ENCODE results near the gene PBX1.
"Not testable (repeated sequence)": the region's sequence is repeated elsewhere in the genome, so short reads cannot be mapped to it uniquely, and the experiment has no call there.

PBX1 gene

DNA sequence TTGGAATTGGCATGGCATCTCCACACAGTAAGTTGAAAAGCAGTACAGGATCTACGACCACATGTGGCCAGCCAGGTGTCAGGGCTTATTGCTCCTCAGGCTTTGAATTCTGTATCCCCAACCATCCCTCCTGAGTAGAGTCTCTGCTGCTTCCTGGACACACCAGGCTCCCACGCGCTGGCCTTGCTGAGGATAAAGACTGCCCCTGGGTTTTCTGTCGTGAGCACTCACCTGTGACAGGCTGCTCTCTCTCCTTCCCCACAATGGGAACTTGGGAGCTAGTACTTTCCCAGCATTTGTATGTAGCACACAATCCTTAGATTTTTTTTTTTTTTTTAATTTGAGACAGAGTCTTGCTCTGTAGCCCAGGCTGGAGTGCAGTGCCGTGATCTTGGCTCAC, 33.6 kb downstream of the PBX1 start:
- DNase-seq: no peak

DNA sequence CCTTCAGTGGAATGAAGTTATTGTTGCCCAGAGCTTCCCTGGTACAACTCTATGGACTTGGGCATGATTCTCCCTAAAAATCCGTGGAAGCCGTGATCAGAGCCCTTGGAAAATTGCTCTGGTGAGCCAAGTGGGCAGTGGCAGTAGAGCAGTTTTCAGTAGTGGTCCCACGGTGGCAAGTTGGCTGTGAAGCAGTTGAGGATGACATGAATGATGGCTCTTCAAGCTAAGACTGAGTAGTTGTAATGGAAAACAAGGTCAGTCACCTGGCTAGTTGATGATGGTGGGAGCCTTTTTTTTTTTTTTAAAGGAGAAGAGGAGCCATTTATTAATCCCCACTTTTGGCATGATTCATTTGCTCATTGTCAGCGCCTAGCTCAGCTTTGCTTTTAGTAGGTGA, 36.2 kb downstream of the PBX1 start:
- no peak for DNase-seq

DNA sequence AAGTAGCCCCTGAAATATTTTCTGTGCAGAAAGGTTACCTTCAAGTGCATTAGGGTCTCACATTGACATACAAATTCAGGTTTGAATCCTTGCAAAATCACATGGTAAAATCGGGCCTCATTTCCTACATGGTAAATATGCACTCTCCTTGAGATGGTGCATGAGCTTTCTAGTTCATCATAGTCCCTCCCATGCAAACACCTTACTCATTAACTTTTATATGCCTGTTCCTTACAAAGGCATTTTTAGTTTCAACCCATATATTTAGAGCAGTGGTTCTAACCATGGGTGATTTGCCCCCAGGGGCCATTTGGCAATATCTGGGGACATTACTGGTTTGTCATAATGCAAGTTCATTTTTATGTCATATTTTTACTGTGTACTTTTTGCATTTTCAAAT, 37.2 kb downstream of the PBX1 start:
- DNase-seq: no peak

DNA sequence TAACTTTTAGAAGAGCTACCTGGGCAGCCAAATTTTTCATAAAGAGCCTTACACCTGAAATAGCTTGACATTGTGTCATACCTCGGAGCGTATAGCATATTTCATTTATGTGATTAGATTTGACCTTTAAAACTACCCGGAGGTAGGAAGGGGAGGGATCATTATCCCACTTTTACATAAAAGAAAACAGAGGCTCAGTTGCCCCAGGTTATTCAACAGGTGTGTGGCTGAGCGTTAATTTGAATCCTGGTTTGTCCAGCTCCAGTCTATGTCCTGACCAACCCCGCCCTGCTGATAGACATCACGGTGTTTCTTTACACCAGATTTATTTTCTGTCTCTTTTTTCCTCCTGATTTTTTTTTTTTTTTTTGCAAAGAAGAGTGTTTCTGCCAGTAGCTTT, 39.7 kb downstream of the PBX1 start:
- DNase-seq: no peak

DNA sequence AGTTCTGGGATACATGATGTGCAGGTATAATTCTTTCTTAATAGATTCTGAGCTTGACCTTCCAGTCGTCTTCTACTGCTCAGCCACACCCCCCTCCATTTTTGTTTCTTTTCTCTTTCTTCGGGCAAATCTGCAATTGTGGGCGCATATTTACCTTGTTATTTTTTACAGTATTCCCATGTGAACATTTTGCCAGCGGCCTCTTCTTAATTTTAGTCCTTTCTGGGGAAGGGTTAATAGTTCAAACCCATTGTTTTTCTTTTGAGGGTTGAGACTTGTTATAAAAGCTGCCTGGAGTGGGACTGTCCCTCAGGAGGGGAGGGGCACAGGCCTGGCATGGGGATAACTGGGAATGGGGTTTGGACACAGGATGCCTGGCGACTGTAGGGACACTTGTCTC, 40.3 kb downstream of the PBX1 start:
- DNase-seq: no peak

DNA sequence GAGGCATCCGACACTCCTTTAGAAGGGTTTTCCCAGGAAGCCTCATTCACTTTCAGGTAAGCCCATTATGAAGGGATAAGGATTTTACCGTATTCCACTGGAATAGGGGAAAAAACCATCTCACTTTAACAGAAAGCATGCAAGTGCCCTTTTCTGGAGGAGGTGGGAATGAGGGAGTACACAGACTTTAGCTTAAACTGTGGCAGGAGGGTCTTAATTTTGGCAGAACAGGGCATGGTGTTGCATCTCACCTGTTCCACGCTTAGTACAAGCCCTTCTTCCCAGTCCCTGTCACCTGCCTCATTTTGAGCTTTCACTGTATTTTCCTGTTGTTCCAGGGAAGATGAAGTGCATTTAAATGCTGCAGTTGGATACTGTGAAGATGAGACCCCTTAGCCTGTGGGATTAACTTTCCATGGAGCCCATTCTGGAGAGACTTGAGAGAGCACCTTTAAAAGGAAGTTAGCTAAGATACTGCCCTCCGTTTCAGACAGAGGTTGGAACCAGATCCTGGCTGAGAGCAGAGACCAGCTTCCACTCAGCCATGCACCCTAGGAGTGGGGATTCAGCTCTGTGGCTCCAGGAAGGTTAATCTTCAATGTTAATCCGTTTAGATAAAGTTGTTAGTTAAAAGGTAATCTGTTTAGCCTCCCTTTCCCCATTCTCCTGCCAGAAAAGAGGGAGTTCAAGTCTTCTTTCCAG, 42.6 kb downstream of the PBX1 start:
- DNase-seq: no peak

DNA sequence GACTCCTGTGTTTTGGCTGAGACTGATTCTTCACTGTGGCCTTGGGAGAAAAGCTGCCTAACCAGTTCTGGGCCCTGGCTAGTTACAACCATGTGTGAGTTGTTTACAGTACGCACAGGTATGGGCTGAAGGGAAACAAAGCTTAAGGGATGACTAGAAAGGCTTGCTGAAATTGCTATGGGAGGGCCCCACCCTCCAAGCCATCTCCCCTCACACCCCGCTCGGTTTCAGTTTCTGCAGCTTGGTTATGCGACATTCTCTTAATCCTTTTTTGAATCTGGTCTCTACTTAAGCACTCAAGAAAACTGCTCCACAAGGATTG, 43.1 kb downstream of the PBX1 start:
- DNase-seq: no peak

DNA sequence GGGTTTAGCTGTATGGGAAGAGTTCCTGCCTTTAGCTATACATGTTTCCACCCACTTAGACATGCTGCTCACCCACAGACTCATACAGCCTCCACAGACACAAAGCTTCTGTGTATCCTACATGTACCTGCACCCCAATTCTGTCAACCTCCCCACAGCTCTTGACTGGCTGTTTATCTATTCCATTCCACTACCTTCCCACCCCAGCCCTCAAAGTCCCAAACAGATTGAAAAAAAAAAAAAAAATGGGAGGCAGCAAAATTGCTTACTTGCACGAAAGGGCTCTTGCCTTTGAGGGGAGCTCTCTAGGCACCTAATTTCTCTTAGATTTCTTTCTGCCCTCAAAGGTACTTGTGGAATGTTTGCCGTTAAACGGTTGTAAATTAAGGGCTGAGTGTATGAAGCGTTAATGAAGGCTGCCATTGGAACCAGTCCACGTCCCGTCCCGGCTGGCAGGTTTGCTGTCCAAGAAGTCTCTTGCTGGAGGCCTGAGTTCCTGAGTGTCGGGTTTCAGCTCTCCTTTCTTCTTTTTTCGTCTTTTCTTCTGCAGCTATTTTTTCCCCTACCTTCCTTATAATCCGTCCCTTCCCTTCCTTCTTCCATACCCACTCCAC, 43.6 kb downstream of the PBX1 start:
- no peak for DNase-seq

DNA sequence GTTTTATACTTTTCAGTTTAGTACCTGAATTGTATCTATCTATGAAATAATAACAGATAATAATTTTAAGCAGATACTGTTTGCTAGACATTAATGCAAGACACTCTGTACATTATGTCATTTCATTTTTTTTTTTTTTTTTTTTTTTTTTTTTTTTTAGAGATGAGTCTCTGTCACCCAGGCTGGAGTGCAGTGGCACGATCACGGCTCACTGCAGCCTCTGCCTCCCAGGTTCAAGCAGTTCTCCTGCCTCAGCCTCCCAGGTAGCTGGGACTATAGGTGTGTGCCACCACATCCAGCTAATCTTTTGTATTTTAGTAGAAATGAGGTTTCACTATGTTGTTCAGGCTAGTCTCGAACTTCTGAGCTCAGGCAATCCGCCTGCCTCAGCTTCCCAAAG, 44.8 kb downstream of the PBX1 start:
- DNase-seq: not testable (repeated sequence)

DNA sequence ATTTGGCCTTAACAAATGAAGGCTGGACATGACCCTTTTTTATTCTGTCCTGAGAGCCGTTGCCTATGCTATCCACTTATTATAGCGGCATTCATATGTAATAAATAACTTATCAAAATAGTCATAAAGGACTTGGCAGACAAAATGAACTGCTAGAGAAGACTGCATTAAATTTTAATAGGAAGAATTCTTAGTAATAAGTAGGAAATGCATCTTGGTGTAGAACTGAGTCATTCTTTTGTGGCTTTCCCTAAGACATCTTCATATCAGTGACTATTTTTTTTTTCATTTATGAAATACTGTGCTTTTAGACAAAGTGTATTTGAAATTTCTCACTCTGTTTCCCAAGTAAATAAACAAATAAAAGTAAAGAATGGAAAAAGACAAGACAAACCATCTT, 45.6 kb downstream of the PBX1 start:
- DNase-seq: no peak

DNA sequence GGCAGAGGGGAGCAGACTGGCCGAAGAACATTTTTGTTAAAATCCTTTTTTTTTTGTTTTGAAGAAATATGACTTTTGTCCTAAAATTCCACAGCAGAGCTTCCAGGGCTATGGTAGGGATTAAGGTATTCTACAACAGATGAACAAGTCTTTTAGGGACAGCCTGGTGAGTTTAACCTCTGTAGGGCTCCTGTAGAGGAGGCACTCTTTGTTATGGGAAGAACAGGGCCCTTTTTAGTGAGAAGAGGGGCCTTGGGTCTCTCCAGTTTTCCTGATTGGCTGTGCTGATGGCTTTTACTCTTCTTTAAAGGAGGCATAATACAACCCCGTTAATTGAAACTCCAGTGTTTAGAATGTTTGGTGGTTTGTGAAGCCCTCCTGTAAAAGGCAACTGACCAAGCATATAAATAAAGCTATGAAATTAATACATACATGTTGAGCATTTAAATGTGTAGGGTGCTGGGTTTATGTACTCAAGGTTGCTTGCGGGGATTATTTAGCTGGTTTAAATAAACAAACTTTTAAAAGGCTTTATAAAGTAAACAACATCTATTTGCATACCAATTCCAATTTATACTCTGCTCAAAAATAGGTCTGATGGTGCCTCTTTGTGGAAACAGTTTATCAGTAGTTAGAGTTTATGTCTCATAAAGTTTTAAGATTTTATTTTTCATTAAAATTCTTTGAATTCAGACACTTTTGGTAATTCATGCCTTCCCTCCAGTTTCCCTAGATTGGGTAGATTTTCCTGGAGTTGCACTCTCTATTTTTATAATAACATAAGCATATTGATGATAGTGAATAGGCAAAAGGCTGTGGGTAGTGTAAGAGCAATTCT, 46.5 kb downstream of the PBX1 start:
- DNase-seq: no peak

DNA sequence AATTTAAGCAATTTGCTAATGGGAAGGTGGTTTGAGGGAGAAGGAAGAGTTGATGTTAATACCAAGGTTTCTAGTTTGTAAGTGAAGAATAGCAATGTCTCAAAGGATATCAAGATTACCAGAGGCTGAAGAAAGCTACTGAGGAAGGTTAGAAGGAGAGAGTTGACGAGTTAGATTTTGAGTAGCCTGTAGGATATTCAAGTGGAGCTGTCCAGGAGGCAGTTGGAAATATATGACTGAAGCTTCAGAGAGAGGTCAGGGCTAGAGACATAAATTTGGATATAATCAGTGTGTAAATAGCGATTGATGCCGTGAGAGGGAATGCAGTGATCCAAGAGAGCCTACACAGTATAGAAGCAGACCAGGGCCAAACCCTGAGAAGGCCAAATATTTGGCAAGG, 48.4 kb downstream of the PBX1 start:
- no peak for DNase-seq

DNA sequence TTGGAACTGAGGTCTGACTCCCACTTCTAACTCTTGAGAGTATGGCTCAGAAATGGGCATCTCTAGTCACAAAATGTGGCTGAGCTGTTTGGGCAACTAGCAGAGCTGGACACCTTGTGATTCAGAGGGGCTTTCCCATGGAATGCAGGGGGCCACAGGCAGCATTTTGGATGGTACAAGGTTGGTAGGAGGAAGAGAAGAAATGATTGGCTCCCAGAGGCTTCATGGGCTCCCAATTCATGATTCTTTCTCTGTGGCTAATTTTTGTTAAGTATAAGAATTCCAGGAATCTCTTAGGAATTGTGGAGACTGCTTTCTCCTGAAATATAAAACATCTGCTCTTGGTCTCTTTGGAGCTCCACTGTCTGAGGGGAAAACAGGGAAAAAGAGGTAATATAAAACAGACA, 49.7 kb downstream of the PBX1 start:
- no peak for DNase-seq

DNA sequence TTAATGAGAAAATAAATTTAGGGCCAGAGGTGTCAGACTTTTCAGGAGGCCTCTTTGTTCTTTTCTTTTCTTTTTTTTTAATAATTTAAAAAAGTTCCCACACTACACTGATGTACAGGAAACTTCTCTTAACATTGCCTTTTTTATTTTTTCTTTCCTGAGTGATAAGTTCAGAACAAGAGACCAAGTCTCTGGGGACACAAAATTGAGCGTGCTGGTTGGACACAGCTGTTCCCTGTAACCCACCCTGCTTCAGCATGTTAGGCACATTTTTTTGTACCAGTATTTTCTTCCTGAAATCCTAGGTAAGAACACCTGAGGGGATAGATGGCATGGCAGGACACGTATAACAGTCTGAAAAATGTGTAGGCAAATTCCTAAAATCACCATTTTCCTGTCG, 50.1 kb downstream of the PBX1 start:
- DNase-seq: no peak

DNA sequence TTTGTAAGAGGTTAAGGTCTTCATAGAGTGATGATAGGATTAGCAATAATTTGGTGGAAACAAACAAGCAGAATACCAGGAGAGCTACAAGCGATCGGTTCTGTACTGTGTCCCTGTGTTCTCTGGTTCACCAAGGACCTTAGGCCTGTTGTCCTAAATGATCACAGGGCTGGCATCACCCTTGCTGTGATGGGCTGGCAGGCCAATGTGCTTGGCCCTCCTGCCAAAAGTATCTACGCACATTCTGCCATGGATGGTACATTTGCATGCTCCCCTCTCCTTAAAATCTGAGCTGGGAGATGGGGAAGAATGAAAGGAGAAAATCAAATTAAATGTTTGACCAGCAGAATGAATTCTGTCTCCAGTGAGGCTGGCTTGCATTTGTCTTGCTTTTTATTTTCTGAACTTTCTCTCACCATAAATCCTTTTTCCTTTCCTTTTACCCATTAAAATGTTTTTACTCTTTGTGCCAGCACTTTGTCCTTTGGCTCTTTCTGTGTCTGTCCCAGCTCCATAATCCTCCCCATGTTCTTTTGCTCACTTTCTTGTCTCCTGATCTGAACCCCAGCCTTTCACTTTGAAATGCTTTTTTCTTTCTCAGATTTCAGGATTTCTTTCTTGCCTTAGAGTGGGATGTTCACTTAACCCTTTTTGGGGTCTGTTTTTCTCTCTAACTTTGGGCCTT, 51.7 kb downstream of the PBX1 start:
- DNase-seq: no peak

DNA sequence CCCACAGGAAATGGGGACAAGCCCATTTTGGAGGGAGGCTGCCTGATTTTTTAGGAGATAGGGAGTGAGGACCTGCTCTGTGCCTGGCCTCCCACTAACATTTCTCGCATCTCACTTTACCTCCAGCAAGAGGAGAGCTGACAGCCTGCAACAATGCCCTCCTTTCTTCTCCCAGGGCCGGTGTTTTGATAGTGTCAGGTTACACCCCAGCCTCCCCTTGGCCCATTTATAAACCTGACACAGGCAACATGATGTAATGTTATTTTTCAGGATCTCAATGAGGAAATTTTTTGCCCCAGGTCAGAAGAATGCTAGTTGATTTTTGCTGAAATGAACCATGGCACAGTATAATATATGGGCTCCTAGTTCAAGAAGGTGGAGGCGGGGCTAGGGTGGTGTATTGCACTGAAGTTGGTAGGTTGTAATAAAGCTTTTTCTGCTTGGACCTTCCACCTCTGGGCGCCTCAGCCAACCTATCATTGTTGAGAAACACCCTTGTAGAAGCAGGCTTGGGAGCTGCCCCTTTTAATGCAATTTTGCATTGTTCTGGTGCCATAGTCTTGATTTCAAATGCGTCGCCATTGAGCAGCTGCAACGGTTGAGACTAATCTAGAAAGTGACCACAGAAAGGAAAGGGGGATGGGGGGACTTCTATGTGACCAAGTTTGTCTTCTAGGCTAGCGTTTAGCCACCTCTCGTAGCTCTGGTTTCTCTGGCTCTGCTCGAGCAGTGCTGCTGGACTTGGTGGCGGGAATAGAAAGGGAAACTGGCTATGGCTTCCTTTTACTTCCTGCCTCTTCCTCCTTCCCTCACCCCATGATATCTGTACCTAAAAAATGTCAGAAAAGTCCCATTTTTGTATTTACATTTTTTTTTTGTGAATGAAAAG, 53.0 kb downstream of the PBX1 start:
- DNase-seq: no peak

DNA sequence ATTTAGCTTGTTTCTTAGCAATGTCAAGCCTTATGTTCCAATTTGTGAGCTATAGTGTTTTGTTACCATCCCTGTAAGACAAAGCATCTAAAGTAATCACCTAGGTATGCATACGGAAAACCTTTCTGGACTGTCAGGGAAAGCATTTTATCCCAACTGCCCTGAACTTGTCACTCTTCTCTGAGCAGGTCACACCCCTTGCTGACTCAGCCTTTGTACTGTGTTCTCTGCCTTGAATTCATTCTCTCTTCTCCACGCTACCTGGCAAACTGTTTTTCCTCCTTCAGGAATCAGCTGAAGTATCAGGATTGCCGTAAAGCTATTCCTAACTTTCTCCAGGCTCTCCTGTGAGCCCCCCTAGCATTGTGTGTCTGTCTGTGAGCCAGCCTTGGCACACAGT, 54.2 kb downstream of the PBX1 start:
- no peak for DNase-seq

DNA sequence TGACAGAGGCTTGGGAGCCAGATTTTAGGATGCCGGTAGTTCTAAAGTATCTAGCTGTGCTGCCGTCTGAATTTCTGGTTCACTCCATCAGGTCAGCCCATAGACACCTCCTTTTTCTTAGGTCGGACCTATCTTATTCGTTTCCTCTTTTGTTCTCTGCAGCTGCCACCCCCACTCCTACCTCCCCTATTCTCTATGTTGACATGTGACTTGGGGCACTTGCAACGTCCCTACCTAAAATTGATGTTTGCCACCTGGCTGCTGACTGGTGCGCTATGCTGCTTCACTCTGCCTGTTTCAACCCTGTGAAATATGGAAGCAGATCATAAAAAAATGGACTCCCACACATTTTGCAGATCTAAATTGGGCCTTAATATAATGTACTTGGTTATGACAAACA, 55.3 kb downstream of the PBX1 start:
- no peak for DNase-seq

DNA sequence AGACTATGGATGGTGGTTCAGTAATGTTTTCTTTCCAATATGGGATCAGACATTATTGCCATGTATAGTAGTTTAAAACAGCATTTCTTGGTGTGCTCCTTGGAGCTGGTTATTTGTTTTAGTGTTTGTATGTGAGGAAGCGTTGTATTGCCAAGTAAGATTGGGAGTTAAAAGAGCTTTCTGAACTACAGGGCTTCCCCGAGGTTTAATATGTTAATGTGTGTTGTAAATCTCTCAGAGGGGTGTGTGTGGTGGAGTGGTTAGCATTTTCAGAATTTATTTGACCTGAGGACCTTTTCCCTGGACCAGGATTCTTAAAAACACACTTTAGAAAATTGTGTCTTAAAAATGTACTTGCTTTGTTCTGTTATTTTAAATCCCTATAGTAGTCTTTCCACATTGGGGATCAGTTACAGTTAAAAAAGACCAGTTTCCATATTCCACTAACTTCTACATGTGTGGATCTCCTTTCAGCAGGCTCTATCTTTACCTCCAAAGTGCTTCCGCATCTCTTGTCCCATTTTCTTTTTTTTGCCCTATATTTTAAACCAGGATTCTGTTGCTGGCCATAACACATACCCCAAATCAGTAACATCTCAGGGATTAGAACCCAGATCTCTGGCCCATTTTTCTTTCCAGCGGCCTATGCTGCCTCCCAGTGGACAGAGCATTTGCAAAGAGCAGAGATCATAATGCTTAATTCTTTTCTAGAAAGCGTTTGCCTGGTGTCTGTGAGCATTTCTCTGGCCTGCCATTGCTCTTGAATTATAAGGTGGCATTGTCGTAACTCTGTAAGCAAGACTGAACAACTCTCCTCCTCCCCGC, 58.6 kb downstream of the PBX1 start:
- no peak for DNase-seq

DNA sequence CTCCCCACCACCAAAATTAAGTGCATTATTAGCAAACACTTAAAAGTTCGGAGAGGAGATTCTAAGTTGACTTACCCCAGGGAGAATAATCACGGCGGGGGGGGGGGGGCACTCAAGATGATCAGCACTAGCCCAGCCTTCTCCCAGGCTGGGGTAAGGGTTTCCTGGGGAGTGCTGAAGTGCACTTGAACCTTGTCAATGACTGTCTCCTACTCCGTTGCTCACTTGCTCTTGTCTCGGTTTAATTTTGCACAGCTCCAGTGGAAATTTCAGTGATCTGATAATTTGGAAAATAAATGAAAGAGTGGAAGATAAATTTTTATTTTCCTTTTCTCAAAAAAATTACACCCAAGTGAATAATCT, 59.2 kb downstream of the PBX1 start:
- DNase-seq: no peak

DNA sequence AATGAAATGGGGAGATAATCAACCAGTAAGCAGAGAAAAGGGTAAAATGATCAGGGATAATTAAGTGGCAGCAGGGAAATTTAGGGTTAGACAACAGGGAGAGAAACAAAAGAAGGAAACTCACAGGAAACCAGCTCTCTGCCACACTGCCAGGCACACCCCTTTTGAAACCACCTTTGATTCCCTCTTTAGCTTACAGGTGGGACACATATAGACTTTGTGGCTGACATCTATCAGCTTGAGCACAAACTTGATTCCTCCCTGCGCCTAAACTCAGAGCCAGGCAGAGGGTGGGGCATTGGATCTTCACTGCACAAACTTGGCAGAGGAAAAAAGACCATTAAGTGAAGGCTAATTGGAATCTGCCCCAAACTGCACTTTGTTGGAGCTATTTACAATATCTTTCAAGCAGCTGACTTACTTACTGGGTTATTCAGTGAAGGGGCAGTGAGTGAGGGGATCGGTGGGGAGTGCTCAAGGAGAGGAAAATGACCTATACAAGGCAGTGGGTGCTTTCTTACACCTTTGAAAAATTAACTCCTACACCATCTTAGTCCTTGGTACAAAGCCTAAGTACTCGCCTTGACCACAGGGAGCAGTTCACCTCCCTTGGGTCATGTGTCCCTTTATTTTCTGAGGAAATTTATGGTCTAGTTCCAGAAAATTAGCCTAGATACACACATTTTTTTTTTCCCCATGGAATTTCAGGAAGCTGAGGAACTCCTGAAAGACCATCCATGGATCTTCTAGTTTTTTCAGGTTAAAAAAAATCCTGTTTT, 60.2 kb downstream of the PBX1 start:
- no peak for DNase-seq
